GM12872 (cell line): ENCODE data around the gene GNB1.

Experiments
- CTCF ChIP-seq: IDR thresholded peaks from 3 replicates; pipeline ENCODE4 v1.5.1; 2011; ENCODE audit warnings: low read depth, mild to moderate bottlenecking, low read length, moderate library complexity; ENCODE audit not compliant: insufficient read depth

GNB1 gene

GRCh38 chr1:1894354-1895059 lies 3.6 kb upstream of the GNB1 start:
- no peak for TF ChIP-seq CTCF

- no peak for TF ChIP-seq CTCF
Observed at GRCh38 chr1:1893997-1894353, 3.1 kb upstream of the GNB1 start.

GRCh38 chr1:1893291-1893985 lies 2.6 kb upstream of the GNB1 start:
- TF ChIP-seq CTCF: no peak

GRCh38 chr1:1892763-1893120 lies 1.9 kb upstream of the GNB1 start:
- no peak for TF ChIP-seq CTCF

- no peak for TF ChIP-seq CTCF
Observed at GRCh38 chr1:1892079-1892762, 1.3 kb upstream of the GNB1 start.

GRCh38 chr1:1891349-1892078 lies 627 bp upstream of the GNB1 start:
- TF ChIP-seq CTCF: no peak
